GM19395 (cell line): ENCODE data around the gene ZNF597.

Experiments
- ATAC-seq: cut with Tn5 transposase; IDR thresholded peaks from one replicate; pipeline ENCODE4 v1.9.1; 2021; ENCODE audit warnings: mild to moderate bottlenecking, moderate library complexity; ENCODE audit not compliant: unreplicated experiment

Gene ZNF597

GRCh38 chr16:3443108-3444031 is at the start of gene ZNF597, which contains the start of gene NAA60:
TSS of gene ZNF597 (minus strand) at chr16:3443504. CDS start at chr16:3443153, 351 bp downstream.
TSS of gene NAA60 (plus strand) at chr16:3443680. CDS start at chr16:3476228, 32,548 bp downstream.
- peak; percentile 80 for ATAC-seq

- ATAC-seq, result no peak
Measured at GRCh38 chr16:3492356-3492755, 49.1 kb upstream of the ZNF597 start.

- ATAC-seq, result no peak
Measured at GRCh38 chr16:3490911-3491629, 47.8 kb upstream of the ZNF597 start.

- no peak for ATAC-seq
Measured at GRCh38 chr16:3488801-3489200, 45.5 kb upstream of the ZNF597 start.

GRCh38 chr16:3487521-3488410 is 44.5 kb upstream of the ZNF597 start:
- no peak for ATAC-seq

GRCh38 chr16:3486506-3487215 is 43.4 kb upstream of the ZNF597 start:
- ATAC-seq, result no peak

- ATAC-seq, result no peak
Measured at GRCh38 chr16:3485821-3486505, 42.7 kb upstream of the ZNF597 start.

GRCh38 chr16:3485097-3485745 is 41.9 kb upstream of the ZNF597 start:
- no peak for ATAC-seq

- ATAC-seq, result no peak
Measured at GRCh38 chr16:3484318-3485096, 41.2 kb upstream of the ZNF597 start.

- ATAC-seq, result no peak
Measured at GRCh38 chr16:3482659-3483241, 39.4 kb upstream of the ZNF597 start.

GRCh38 chr16:3481696-3482658 is 38.7 kb upstream of the ZNF597 start:
- ATAC-seq, result no peak

GRCh38 chr16:3480901-3481695 is 37.8 kb upstream of the ZNF597 start:
- no peak for ATAC-seq

- no peak for ATAC-seq
Measured at GRCh38 chr16:3479654-3480216, 36.4 kb upstream of the ZNF597 start.

GRCh38 chr16:3478242-3478925 is 35.1 kb upstream of the ZNF597 start:
- ATAC-seq, result no peak

- no peak for ATAC-seq
Measured at GRCh38 chr16:3476409-3476808, 33.1 kb upstream of the ZNF597 start.
